ENCODE results near the gene UTP20.

The UTP20 gene

GRCh38 chr12:101287357-101287756 is 7.5 kb downstream of the UTP20 start:
- H3K4me3 ChIP-seq (ENCODE audit: low read length), result no peak overlapping the region
- H3K27ac ChIP-seq (ENCODE audit: low read depth, low read length), result no peak overlapping the region
- H3K36me3 ChIP-seq (ENCODE audit: control insufficient read depth, insufficient read depth, low read length), result peaks cover 7% of the 10 kb centered on the region
- H3K27me3 ChIP-seq (ENCODE audit: control insufficient read depth, insufficient read depth, low read length), result no peaks in the 10 kb centered on the region
- no peaks in the 10 kb centered on the region for H3K4me1 ChIP-seq (ENCODE audit: control insufficient read depth, insufficient read depth, low read length)
- H3K9ac ChIP-seq (ENCODE audit: low read length), result no peak overlapping the region

GRCh38 chr12:101297661-101298060 is 17.8 kb downstream of the UTP20 start:
- Histone ChIP-seq H3K27ac (ENCODE audit: low read depth, low read length) (no peak overlapping the region), H3K9ac (ENCODE audit: low read length) (no peak overlapping the region), H3K36me3 (ENCODE audit: control insufficient read depth, insufficient read depth, low read length) (peaks cover 9% of the 10 kb centered on the region), H3K27me3 (ENCODE audit: control insufficient read depth, insufficient read depth, low read length) (no peaks in the 10 kb centered on the region), H3K4me1 (ENCODE audit: control insufficient read depth, insufficient read depth, low read length) (no peaks in the 10 kb centered on the region), H3K4me3 (ENCODE audit: low read length) (no peak overlapping the region)

GRCh38 chr12:101298426-101298825 is 18.5 kb downstream of the UTP20 start:
- H3K27me3 ChIP-seq (ENCODE audit: control insufficient read depth, insufficient read depth, low read length), result no peaks in the 10 kb centered on the region
- no peak overlapping the region for H3K4me3 ChIP-seq (ENCODE audit: low read length)
- H3K9ac ChIP-seq (ENCODE audit: low read length), result no peak overlapping the region
- H3K27ac ChIP-seq (ENCODE audit: low read depth, low read length), result no peak overlapping the region
- H3K36me3 ChIP-seq (ENCODE audit: control insufficient read depth, insufficient read depth, low read length), result peaks cover 12% of the 10 kb centered on the region
- no peaks in the 10 kb centered on the region for H3K4me1 ChIP-seq (ENCODE audit: control insufficient read depth, insufficient read depth, low read length)

- Histone ChIP-seq H3K9ac (ENCODE audit: low read length) (no peak overlapping the region), H3K27ac (ENCODE audit: low read depth, low read length) (no peak overlapping the region), H3K4me3 (ENCODE audit: low read length) (no peak overlapping the region), H3K36me3 (ENCODE audit: control insufficient read depth, insufficient read depth, low read length) (peaks cover 13% of the 10 kb centered on the region), H3K4me1 (ENCODE audit: control insufficient read depth, insufficient read depth, low read length) (no peaks in the 10 kb centered on the region), H3K27me3 (ENCODE audit: control insufficient read depth, insufficient read depth, low read length) (no peaks in the 10 kb centered on the region)
Observed at GRCh38 chr12:101299346-101299745, 19.4 kb downstream of the UTP20 start.

DNA sequence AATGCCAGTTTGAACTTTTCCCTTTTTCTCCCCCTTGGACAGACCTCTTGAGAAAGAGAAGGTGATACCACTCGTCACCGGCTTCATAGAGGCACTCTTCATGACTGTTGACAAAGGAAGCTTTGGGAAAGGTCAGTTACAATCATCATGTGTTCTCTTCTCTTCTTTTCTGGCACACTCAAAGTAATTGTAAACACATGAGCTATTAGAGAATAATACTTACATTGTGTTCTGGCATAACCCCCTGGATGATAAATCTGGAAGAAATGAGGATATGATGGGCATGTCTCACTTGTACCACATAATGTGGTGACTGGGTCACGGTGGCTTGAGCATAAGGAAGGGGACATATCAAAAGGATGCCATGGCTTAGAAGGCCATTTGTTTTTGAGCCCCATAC is 20.0 kb downstream of the UTP20 start:
- Histone ChIP-seq H3K27ac (ENCODE audit: low read depth, low read length) (no peak overlapping the region), H3K9ac (ENCODE audit: low read length) (no peak overlapping the region), H3K27me3 (ENCODE audit: control insufficient read depth, insufficient read depth, low read length) (no peaks in the 10 kb centered on the region), H3K4me1 (ENCODE audit: control insufficient read depth, insufficient read depth, low read length) (no peaks in the 10 kb centered on the region), H3K4me3 (ENCODE audit: low read length) (no peak overlapping the region), H3K36me3 (ENCODE audit: control insufficient read depth, insufficient read depth, low read length) (peaks cover 16% of the 10 kb centered on the region)

- H3K4me1 ChIP-seq (ENCODE audit: control insufficient read depth, insufficient read depth, low read length), result no peaks in the 10 kb centered on the region
- no peaks in the 10 kb centered on the region for H3K27me3 ChIP-seq (ENCODE audit: control insufficient read depth, insufficient read depth, low read length)
- H3K27ac ChIP-seq (ENCODE audit: low read depth, low read length), result no peak overlapping the region
- H3K36me3 ChIP-seq (ENCODE audit: control insufficient read depth, insufficient read depth, low read length), result peaks cover 16% of the 10 kb centered on the region
- H3K4me3 ChIP-seq (ENCODE audit: low read length), result no peak overlapping the region
- no peak overlapping the region for H3K9ac ChIP-seq (ENCODE audit: low read length)
Observed at GRCh38 chr12:101302741-101303140, 22.8 kb downstream of the UTP20 start.

- peaks cover 13% of the 10 kb centered on the region for H3K36me3 ChIP-seq (ENCODE audit: control insufficient read depth, insufficient read depth, low read length)
Observed at GRCh38 chr12:101305226-101305779, 25.4 kb downstream of the UTP20 start.

DNA sequence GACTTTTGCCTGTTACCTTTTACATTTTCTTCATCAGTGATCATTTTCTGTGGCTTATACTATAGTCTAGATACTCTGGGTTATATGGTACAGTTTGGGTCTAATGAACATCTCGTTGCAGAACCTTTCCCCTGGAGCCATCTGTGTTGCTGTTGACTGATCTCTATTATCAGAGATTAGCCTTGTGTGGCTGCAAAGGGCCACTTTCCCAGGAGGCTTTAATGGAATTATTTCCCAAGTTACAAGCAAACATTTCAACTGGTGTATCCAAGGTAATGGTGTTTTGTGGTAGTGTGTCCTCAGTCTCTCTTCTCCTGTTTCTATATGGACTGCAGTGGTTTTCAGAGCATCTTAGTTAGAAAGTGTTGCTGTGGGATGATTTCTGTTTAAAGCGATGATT is 25.9 kb downstream of the UTP20 start:
- Histone ChIP-seq H3K4me3 (ENCODE audit: low read length) (no peak overlapping the region), H3K9ac (ENCODE audit: low read length) (no peak overlapping the region), H3K4me1 (ENCODE audit: control insufficient read depth, insufficient read depth, low read length) (no peaks in the 10 kb centered on the region), H3K27me3 (ENCODE audit: control insufficient read depth, insufficient read depth, low read length) (no peaks in the 10 kb centered on the region), H3K27ac (ENCODE audit: low read depth, low read length) (no peak overlapping the region), H3K36me3 (ENCODE audit: control insufficient read depth, insufficient read depth, low read length) (peaks cover 10% of the 10 kb centered on the region)

More at GRCh38 chr12:101305226-101305779, 25.4 kb downstream of the UTP20 start:
- Histone ChIP-seq H3K4me1 (ENCODE audit: control insufficient read depth, insufficient read depth, low read length) (no peaks in the 10 kb centered on the region), H3K27ac (ENCODE audit: low read depth, low read length) (no peak overlapping the region), H3K27me3 (ENCODE audit: control insufficient read depth, insufficient read depth, low read length) (no peaks in the 10 kb centered on the region), H3K4me3 (ENCODE audit: low read length) (no peak overlapping the region), H3K9ac (ENCODE audit: low read length) (no peak overlapping the region)

- Histone ChIP-seq H3K4me1 (ENCODE audit: control insufficient read depth, insufficient read depth, low read length) (no peaks in the 10 kb centered on the region), H3K27me3 (ENCODE audit: control insufficient read depth, insufficient read depth, low read length) (no peaks in the 10 kb centered on the region), H3K27ac (ENCODE audit: low read depth, low read length) (no peak overlapping the region), H3K4me3 (ENCODE audit: low read length) (no peak overlapping the region), H3K36me3 (ENCODE audit: control insufficient read depth, insufficient read depth, low read length) (peaks cover 3% of the 10 kb centered on the region), H3K9ac (ENCODE audit: low read length) (no peak overlapping the region)
Observed at GRCh38 chr12:101322480-101322879, 42.6 kb downstream of the UTP20 start.

DNA sequence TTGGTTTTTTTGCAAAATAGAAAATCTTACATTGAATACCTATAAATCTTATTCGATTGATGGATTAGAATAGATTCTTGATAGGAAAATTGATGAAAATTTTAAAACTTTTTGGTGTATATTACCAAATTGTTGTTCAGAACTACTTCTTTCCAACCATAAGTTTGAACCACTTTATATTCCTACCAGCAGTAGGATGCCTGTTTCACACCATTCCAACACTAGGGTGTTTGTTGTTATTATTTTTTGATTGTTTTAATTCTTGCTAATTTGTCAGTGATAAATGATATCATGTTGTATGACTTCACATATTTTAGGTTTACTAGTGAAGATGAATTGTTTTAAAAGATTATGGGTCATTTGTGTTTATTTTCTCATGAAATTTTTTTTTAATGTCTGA is 43.4 kb downstream of the UTP20 start:
- H3K27me3 ChIP-seq (ENCODE audit: control insufficient read depth, insufficient read depth, low read length), result no peaks in the 10 kb centered on the region
- H3K36me3 ChIP-seq (ENCODE audit: control insufficient read depth, insufficient read depth, low read length), result peaks cover 3% of the 10 kb centered on the region
- no peak overlapping the region for H3K4me3 ChIP-seq (ENCODE audit: low read length)
- no peak overlapping the region for H3K9ac ChIP-seq (ENCODE audit: low read length)
- no peak overlapping the region for H3K27ac ChIP-seq (ENCODE audit: low read depth, low read length)
- no peaks in the 10 kb centered on the region for H3K4me1 ChIP-seq (ENCODE audit: control insufficient read depth, insufficient read depth, low read length)

DNA sequence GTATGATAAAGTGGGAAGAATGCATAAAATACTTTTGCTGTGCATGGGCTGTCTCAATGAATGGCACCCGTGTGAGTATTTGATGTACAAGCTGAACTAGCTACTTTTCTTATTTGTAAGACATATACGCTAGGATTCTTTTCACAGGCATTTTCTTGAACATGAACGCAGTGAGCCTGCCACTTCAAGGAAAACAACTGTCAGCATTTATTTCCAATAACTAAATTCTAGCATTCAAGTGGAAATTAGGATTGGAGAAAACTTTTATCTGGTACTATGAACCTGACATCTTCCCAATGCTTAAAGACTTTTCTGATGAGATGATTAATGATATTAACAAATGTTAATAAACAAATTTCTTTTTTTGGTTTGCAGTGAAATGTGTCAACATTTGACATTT is 45.7 kb downstream of the UTP20 start:
- Histone ChIP-seq H3K9ac (ENCODE audit: low read length) (no peak overlapping the region), H3K4me3 (ENCODE audit: low read length) (no peak overlapping the region), H3K36me3 (ENCODE audit: control insufficient read depth, insufficient read depth, low read length) (peaks cover 4% of the 10 kb centered on the region), H3K27ac (ENCODE audit: low read depth, low read length) (no peak overlapping the region), H3K27me3 (ENCODE audit: control insufficient read depth, insufficient read depth, low read length) (no peaks in the 10 kb centered on the region), H3K4me1 (ENCODE audit: control insufficient read depth, insufficient read depth, low read length) (no peaks in the 10 kb centered on the region)

DNA sequence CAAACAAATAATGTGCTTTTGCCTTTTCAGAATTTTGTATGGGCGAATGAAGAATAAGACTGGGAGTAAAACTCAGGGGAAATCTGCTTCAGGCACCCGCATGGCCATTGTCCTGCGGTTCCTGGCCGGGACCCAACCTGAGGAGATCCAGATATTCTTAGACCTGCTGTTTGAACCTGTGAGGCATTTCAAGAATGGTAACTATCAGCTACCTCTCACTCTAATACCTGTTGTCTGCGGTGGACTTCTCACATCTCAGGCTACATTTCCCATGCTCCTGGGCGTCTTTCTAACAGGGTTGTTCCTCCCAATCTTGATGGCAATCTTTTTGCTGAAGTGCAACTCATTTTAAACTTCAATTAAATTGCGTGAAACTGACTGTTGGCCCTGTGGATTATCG is 47.1 kb downstream of the UTP20 start:
- Histone ChIP-seq H3K4me1 (ENCODE audit: control insufficient read depth, insufficient read depth, low read length) (no peaks in the 10 kb centered on the region), H3K4me3 (ENCODE audit: low read length) (no peak overlapping the region), H3K36me3 (ENCODE audit: control insufficient read depth, insufficient read depth, low read length) (peaks cover 4% of the 10 kb centered on the region), H3K27me3 (ENCODE audit: control insufficient read depth, insufficient read depth, low read length) (no peaks in the 10 kb centered on the region), H3K27ac (ENCODE audit: low read depth, low read length) (no peak overlapping the region), H3K9ac (ENCODE audit: low read length) (no peak overlapping the region)

GRCh38 chr12:101327546-101327945 is 47.6 kb downstream of the UTP20 start:
- Histone ChIP-seq H3K27me3 (ENCODE audit: control insufficient read depth, insufficient read depth, low read length) (no peaks in the 10 kb centered on the region), H3K36me3 (ENCODE audit: control insufficient read depth, insufficient read depth, low read length) (peaks cover 4% of the 10 kb centered on the region), H3K4me1 (ENCODE audit: control insufficient read depth, insufficient read depth, low read length) (no peaks in the 10 kb centered on the region), H3K9ac (ENCODE audit: low read length) (no peak overlapping the region), H3K27ac (ENCODE audit: low read depth, low read length) (no peak overlapping the region), H3K4me3 (ENCODE audit: low read length) (no peak overlapping the region)
